Measurements from ENCODE around the gene ILK.

The ILK gene

GRCh38 chr11:6621711-6622211 lies 18.2 kb downstream of the ILK start:
- no peak for DNase-seq (ENCODE audit: low read depth)

DNA sequence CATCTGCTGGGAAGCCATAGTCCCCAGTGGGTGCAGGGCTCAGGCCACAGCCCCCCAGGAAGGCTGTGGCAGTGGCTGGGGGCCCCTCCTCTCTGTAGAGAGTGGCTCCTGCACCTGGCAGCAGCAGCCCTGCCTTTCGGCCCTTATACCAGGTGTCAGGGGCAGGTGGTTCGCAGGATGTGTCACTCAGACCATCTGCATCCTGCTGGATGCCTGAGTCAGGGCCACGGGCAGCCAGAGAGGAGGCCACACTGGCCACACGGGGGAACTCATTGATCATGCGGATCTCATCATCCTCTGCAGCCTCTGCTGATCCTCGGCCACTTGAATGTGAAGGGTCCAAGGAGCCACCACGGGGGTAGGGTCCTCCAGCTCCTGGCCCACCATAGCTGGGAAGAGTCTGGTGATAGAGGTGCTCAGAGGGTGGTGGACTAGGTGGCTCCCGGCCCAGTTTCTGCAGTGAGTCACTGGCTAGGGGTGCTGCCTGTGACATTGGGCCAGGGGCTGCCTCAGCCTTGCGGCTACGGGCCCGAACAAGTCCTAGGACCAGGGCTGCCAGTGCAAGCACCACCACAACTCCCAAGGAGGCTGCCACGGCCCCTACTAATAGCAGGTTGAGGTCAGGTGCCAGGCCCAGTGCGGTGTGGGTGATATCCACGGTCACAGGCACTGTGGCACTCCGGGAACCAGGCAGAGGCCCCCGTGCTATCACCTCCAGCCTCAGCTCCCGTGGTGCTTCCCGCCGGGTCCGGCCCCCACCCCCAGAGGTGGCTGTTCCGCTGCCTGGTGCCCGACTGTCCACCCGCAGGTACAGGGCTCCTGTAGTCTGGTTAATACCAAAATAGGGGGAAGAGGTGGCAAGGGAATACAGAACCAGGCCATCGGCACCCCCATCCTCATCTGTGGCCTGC lies 18.9 kb downstream of the ILK start:
- no peak for DNase-seq (ENCODE audit: low read depth)

DNA sequence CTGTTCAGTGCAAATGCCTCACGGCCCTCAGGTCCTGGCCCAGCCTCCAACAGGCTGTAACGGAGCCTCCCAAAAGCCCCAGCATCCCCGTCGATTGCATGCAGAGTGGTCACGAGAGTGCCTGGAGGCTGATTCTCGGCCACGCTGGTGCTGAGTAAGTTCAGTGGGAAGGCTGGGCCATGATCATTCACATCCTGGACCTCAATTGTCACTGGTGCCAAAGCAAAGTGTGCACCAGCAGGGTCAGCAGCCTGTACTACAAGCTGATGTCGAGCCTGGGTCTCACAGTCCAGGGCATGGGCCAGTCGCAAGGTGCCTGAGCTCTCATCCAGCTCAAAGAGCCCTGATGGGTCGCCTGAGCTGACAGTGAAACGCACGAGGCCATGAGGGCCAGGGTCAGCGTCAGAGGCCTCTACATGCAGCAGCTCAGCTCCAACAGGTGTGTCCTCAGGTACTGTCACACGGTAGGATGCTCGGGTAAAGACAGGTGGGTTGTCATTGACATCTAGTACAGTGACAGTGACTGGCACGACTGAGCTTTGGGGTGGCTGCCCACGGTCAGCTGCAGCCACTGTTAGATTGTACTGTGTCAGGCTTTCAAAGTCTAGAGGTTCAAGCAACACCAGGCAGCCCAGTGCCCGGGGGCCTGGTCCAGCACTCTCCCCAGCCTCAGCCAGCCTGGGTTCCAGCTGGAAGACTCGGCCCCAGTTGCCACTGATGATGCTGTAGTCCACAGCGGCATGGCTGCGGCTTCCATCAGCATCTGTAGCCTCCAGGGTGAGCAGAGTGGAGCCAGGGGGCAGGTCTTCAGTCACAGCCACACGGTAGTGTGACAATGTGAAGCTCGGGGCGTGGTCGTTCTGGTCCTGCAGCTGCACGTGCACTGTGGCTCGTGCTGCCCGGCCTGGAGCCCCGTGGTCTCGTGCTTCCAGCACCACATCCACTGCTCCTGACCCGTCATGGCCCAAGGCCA lies 20.1 kb downstream of the ILK start:
- DNase-seq (ENCODE audit: low read depth): no peak

GRCh38 chr11:6625156-6625831 lies 21.7 kb downstream of the ILK start:
- no peak for DNase-seq (ENCODE audit: low read depth)

DNA sequence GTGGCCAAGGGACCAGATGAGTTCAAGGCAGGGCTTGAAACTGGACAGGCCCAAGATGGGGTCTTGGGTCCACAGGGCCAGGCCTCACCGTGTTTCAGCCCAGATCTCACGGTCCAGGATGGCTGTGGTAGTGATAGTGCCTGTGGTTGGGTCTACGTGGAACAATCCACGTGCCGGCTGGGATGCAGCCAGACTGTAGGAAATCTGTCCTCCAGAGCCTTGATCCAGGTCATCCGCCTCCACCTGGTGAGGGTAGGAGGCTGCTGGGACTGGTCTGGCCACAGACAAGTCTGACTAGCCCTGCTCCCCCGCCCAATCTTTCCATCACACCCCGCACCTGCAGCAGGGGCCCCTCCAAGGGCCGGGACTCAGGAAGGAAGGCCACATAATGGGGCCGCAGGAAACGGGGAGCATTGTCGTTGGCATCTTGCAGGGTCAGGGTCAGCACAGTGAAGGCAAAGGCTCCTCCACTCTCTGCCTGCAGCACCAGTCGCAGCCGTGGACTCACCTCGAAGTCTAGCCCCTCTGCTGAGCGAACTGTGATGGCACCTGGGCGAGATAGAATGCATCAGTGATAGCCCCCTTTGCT lies 22.4 kb downstream of the ILK start:
- DNase-seq (ENCODE audit: low read depth): no peak

DNA sequence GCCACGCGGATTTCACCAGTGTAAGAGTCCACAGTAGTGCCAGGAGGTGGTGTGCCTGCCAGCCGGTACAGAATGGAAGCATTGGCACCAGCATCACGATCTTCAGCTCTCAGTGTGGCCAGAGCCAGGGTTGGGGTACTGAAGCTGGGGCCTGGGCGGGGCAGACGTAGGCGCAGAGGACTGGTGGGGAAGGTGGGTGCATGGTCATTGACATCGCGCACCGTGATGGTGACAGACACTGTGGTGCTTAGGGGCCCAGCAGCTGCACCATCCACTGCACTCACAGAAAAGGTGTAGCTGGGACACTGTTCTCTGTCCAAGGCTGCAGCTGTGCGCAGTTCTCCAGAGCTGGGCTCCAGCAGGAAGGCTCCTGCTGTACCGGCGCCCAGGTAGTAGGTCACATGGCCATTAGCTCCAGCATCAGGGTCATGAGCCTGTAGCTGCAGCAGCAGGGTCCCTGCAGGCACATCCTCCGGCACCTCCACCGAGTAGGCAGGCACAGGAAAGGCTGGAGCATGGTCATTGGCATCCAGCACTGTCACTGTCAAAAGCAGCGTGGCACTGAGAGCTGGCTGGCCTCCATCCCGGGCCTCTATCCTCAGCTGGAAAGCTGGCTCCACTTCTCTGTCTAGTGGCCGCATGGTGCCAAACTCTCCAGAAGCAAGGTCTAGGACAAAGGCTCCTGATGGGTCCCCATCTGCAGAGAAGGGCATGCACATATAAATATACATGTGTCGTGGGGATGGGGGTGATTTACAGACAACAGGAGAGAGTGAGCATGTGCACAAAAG lies 23.6 kb downstream of the ILK start:
- no peak for DNase-seq (ENCODE audit: low read depth)

- DNase-seq (ENCODE audit: low read depth): no peak
These were observed 24.2 kb downstream of the ILK start for GRCh38 chr11:6627762-6628241.

DNA sequence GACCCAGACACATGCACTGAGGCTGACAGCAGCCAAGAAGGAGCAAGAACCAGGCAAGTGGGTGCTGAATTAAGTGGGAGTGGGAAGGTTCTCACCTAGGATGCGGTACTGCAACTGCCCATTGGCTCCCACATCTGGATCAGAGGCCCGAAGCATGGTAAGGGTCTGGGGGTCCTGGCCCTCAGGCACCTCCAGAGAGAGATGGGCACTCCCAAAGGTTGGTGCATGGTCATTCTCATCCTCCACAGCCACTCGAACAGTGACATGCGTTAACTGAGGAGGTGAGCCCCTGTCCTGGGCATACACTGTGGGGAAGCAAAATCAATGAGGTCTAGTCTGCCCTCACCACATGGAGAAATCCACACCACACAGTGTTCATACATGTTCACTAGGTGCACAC lies 25.0 kb downstream of the ILK start:
- no peak for DNase-seq (ENCODE audit: low read depth)

GRCh38 chr11:6629573-6629891 lies 26.0 kb downstream of the ILK start:
- DNase-seq (ENCODE audit: low read depth): no peak

DNA sequence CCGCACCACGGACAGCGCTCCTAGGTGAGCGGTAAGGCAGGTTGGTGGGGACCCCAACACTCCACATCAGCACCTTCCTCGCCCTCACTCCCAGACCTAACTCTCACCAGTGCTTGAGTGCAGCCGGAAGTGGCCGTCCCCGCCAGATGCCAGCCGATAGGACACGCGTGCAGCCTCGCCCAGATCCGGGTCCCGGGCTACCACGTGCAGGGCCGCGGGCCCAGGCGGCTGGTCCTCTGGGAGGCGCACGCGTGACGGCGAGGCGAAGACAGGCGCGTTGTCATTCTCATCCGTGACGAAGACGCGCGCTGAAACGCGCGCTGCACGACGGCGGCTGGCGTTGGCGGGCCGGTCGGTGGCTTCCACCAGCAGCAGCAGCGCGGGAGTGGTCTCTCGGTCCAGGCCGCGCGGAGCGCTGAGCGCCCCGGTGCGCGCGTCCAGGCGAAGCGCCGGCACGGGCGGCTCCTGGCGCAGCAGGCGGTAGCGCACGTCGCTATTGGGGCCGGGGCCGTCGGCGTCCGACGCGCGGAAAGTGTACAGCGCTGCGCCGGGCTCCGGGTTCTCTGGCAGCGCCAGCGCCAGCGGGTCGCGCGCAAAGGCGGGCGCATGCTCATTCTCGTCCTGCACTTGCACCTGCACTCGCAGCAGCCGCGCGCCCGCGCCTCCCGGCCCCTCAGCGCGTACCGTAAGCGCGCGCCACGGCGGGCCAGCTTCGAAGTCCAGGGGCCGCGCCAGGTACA lies 26.5 kb downstream of the ILK start:
- DNase-seq (ENCODE audit: low read depth): no peak

- no peak for DNase-seq (ENCODE audit: low read depth)
These were observed 27.2 kb downstream of the ILK start for GRCh38 chr11:6630632-6631291.

DNA sequence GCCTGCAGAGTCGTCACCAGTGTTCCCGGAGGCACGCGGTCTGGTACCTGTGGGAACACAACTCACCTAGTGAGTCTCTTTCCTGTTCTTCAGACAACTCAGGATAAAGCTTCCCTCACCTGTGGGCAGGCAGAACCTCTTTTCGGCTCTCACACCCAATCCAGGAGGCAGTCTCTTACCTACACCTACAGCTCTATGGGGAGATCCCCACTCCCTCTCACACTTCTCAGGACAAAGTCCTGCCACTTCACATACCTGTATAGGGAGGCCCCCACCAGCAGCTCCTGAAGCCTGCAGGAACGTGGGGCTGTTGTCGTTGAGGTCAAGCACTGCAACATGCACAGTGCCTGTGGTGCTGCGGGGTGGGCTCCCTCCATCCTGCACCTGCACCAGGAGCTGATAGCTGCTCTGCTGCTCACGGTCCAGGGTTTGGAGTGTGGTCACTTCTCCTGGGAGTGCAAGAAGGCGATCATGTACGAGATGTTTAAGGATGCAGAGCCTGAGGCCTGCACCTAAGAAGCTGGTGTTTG lies 27.9 kb downstream of the ILK start:
- DNase-seq (ENCODE audit: low read depth): no peak

- DNase-seq (ENCODE audit: low read depth): no peak
These were observed 28.8 kb downstream of the ILK start for GRCh38 chr11:6632116-6633073.

DNA sequence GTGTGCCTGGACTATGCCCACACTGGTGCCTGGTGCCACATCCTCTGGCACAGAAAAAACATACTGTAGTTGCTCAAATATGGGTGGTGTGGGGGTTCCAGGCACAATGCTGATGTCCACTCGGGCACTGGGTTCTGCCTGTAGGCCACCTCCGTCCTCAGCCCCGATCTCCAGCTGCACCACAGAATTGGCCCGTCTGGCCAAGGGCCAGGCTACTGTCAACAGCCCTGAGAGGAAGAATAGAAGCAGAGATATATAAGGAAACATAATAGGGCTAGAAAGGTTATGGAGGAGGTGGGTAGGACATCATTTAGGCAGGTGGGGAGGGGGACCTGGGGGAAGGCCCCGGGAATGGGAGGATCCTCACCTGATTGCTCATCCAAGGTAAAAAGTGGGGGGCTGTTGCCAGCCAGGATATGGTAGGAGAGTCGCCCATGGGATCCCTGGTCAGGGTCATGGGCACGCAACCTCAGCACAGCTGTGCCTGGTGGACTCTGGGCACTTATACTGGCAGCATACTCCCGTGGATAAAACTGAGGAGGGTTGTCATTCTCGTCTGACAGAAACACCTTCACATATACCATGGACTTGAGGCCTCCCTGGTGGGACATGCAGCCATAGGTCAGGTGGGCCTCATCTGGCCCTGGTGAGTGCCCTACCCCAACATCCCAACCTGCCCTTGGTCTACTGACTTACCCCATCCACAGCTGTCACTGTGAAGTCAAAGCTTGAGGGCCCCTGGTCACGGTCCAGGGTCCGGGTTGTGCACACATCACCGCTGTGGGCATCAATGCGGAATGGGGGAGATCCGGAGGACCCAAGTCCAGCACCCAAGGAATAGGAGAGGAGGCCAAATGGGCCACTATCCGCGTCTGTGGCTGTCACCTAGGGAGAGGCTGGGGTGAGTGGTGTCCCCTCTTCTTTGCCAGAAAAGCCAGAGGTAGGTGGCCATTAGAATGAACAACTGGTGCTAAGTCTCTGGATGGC lies 30.1 kb downstream of the ILK start:
- no peak for DNase-seq (ENCODE audit: low read depth)

DNA sequence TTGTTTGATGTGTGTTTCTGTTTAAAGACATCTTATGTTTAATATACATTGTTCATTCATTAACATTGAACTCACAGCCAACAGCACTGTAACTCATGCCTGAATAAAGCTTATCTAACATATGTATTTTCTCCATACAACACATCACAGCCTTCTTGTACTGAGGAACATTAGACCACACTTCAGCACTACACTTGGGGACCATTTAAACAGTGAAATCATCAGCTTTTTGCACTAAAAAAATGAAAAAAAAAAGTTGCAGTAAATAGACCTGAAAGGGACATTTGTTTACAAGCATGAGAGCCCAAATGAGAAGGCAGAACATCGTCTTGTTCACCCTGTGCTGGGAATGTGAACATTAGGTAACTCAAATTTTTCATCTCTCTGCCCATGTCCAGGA lies 31.0 kb downstream of the ILK start:
- no peak for DNase-seq (ENCODE audit: low read depth)

- no peak for DNase-seq (ENCODE audit: low read depth)
These were observed 31.7 kb downstream of the ILK start for GRCh38 chr11:6635082-6635932.
